Endodermal cell (in vitro differentiated cells): ENCODE measurements around the gene SSBP4. TPM values are rescaled to one million over a fixed set of nuclear protein-coding genes. Genes with fewer than 3 reads are reported as not detected.

Source experiments
- DNase-seq: peaks from one replicate; pipeline ENCODE4 v3.0.0-alpha.2; 2017
- H3K27ac ChIP-seq: 2 replicates; pipeline ENCODE4 v1.5.1; 2013; ENCODE audit warnings: mild to moderate bottlenecking, low read depth, low read length, moderate library complexity
- H3K27me3 ChIP-seq: 2 replicates; pipeline ENCODE4 v1.6.1; 2013; ENCODE audit warnings: mild to moderate bottlenecking, low read length, moderate library complexity; ENCODE audit not compliant: insufficient read depth, control insufficient read depth, poor library complexity, severe bottlenecking
- H3K36me3 ChIP-seq: 2 replicates; pipeline ENCODE4 v1.7.0; 2013; ENCODE audit warnings: mild to moderate bottlenecking, low read length, moderate library complexity; ENCODE audit not compliant: control insufficient read depth, insufficient read depth
- H3K4me1 ChIP-seq: one replicate; pipeline ENCODE4 v1.7.0; 2013; ENCODE audit warnings: low read length; ENCODE audit not compliant: control insufficient read depth, insufficient read depth
- H3K4me3 ChIP-seq: 2 replicates; pipeline ENCODE4 v1.5.1; 2013; ENCODE audit warnings: mild to moderate bottlenecking, low read length, moderate library complexity
- H3K9ac ChIP-seq: 2 replicates; pipeline ENCODE4 v1.6.1; 2013; ENCODE audit warnings: mild to moderate bottlenecking, low read length, moderate library complexity; ENCODE audit not compliant: poor library complexity, severe bottlenecking; ENCODE audit errors: extremely low read depth
- H3K9me3 ChIP-seq: 2 replicates; pipeline ENCODE4 v1.6.1; 2013; ENCODE audit warnings: mild to moderate bottlenecking, low read length, moderate library complexity; ENCODE audit not compliant: control insufficient read depth
- H3K27ac Mint-ChIP-seq: 2 replicates; pipeline ENCODE4 v1.8.0; 2020; ENCODE audit warnings: mixed read lengths
- H3K27me3 Mint-ChIP-seq: 2 replicates; pipeline ENCODE4 v1.8.0; 2021; ENCODE audit warnings: mild to moderate bottlenecking, mixed read lengths; ENCODE audit not compliant: insufficient read depth
- H3K36me3 Mint-ChIP-seq: 2 replicates; pipeline ENCODE4 v1.8.0; 2020; ENCODE audit warnings: low read depth, mixed read lengths
- H3K4me1 Mint-ChIP-seq: 2 replicates; pipeline ENCODE4 v1.8.0; 2020; ENCODE audit warnings: mixed read lengths
- H3K4me3 Mint-ChIP-seq: 2 replicates; pipeline ENCODE4 v1.8.0; 2020; ENCODE audit warnings: mild to moderate bottlenecking, moderate library complexity, mixed read lengths
- H3K9me3 Mint-ChIP-seq: 2 replicates; pipeline ENCODE4 v1.8.0; 2020; ENCODE audit warnings: mild to moderate bottlenecking, mixed read lengths
- WGBS, 2 experiments: methylation state at CpG; one replicate each; pipeline versions ENCODE4 v1.1.5 to v1.1.7; 2013; ENCODE audit warnings: missing lambda C conversion rate in 2 of 2, mixed read lengths in 1 of 2; ENCODE audit not compliant: insufficient coverage in 1 of 2, insufficient read length in 1 of 2; 5-methylcytosine and 5-hydroxymethylcytosine counted together
- total RNA-seq, 2 donors: library from RNA; stranded (reverse); fragmentation: NEBNext Ultra II Directional in 1 of 2; extraction: Animal tissue kit (Norgen Biotek cat#: 25700) in 1 of 2; gene quantifications; 2 replicates in 1 of 2; 3 replicates in 1 of 2; pipeline ENCODE4 v1.2.1, GENCODE V29; 2021
- TF ChIP-seq, protein P1 (sequence below): fragments of 200-600 bp; sonication (generic); conservative IDR thresholded peaks from 2 replicates; pipeline ENCODE4 v1.5.0; 2021; ENCODE audit warnings: antibody characterized with exemption, mild to moderate bottlenecking

Gene SSBP4
- total RNA-seq, 2 donors from 2014 or later, result 35.9 to 43.5 TPM

DNA sequence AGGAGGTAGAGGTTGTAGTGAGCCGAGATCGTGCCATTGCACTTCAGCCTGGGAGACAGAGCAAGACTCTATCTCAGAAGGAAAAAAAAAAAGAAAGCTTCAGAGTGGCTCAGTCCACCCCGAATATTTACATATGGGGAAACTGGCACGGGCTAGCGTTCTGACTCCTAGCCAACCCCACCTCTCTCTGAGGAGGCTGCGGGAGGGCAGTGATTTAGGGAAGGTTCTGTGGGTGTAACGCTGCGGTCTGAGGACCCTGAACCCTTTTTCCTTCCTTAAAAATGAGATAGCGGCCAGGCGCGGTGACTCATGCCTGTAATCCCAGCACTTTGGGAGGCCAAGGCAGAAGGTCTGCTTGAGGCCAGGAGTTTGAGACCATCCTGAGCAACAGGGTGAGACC is 26.8 kb upstream of the SSBP4 start:
- no peak overlapping the region for H3K4me3 ChIP-seq
- TF ChIP-seq, protein P1, sequence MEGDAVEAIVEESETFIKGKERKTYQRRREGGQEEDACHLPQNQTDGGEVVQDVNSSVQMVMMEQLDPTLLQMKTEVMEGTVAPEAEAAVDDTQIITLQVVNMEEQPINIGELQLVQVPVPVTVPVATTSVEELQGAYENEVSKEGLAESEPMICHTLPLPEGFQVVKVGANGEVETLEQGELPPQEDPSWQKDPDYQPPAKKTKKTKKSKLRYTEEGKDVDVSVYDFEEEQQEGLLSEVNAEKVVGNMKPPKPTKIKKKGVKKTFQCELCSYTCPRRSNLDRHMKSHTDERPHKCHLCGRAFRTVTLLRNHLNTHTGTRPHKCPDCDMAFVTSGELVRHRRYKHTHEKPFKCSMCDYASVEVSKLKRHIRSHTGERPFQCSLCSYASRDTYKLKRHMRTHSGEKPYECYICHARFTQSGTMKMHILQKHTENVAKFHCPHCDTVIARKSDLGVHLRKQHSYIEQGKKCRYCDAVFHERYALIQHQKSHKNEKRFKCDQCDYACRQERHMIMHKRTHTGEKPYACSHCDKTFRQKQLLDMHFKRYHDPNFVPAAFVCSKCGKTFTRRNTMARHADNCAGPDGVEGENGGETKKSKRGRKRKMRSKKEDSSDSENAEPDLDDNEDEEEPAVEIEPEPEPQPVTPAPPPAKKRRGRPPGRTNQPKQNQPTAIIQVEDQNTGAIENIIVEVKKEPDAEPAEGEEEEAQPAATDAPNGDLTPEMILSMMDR, result no peak
- no peak overlapping the region for H3K27ac Mint-ChIP-seq
- no peak overlapping the region for H3K27ac ChIP-seq
- no peaks in the 10 kb centered on the region for H3K9me3 ChIP-seq
- H3K27me3 ChIP-seq, result peaks cover 16% of the 10 kb centered on the region
- no peaks in the 10 kb centered on the region for H3K9me3 Mint-ChIP-seq
- H3K4me3 Mint-ChIP-seq, result no peak overlapping the region
- no peaks in the 10 kb centered on the region for H3K36me3 ChIP-seq
- peaks cover 33% of the 10 kb centered on the region for H3K27me3 Mint-ChIP-seq
- no peak for DNase-seq
- WGBS, 2 experiments, result 90 to 91% methylated on average over 11 of the region's 11 CpGs
- no peaks in the 10 kb centered on the region for H3K4me1 Mint-ChIP-seq
- H3K36me3 Mint-ChIP-seq, result no peaks in the 10 kb centered on the region
- H3K4me1 ChIP-seq, result no peaks in the 10 kb centered on the region
- no peak overlapping the region for H3K9ac ChIP-seq

DNA sequence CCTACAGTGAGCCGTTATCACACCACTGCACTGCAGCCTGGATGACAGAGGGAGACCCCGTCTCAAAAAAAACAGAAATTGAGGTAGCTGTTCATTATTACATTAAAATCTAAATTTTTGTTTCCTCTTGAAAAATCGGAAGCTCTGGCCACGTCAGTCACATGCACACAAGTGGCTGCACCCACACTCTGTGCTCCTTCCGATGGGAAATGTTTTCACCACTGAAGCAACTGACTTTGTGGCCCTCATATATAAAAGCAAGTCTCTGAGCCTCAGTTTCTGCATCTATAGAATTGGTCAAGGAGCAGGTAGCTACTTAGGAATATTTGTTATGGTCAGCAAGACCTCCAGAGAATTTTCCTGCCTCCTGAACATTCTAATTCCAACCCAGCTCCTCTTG is 26.3 kb upstream of the SSBP4 start:
- H3K27ac ChIP-seq, result no peak overlapping the region
- 97 to 100% methylated on average over 4 to 5 of the region's 5 CpGs for WGBS, 2 experiments
- Mint-ChIP-seq H3K27me3 (peaks cover 32% of the 10 kb centered on the region), H3K4me3 (no peak overlapping the region), H3K9me3 (no peaks in the 10 kb centered on the region), H3K4me1 (no peaks in the 10 kb centered on the region), H3K36me3 (no peaks in the 10 kb centered on the region), H3K27ac (no peak overlapping the region)
- H3K4me3 ChIP-seq, result no peak overlapping the region
- TF ChIP-seq, protein P1, result no peak
- H3K9ac ChIP-seq, result no peak overlapping the region
- H3K4me1 ChIP-seq, result no peaks in the 10 kb centered on the region
- no peaks in the 10 kb centered on the region for H3K9me3 ChIP-seq
- H3K27me3 ChIP-seq, result peaks cover 11% of the 10 kb centered on the region
- no peak for DNase-seq
- no peaks in the 10 kb centered on the region for H3K36me3 ChIP-seq

DNA sequence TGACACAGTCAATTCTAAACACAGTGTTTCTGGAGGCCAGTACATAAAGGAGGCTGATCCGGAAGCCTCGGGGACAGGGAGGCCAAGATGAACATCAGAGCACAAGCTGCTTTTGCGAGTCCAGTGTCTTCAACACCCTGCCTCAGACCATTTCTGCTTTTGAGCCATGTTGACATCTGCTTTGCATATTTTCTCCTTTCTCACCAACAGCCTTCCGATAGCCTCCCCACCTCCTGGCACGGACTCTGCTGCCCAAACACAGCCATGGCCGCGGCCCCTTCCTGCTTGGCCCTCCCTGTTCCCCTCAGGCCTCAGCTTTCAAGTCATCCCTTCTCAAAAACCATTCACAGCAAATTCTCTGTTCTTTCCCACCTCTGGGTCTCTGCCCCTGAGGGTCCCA is 25.4 kb upstream of the SSBP4 start:
- Histone ChIP-seq H3K27ac (no peak overlapping the region), H3K9ac (no peak overlapping the region), H3K4me1 (no peaks in the 10 kb centered on the region), H3K9me3 (no peaks in the 10 kb centered on the region), H3K36me3 (no peaks in the 10 kb centered on the region), H3K27me3 (peaks cover 4% of the 10 kb centered on the region), H3K4me3 (no peak overlapping the region)
- H3K9me3 Mint-ChIP-seq, result no peaks in the 10 kb centered on the region
- DNase-seq, result no peak
- WGBS, 2 experiments, result 92 to 93% methylated on average over 7 of the region's 7 CpGs
- TF ChIP-seq, protein P1, result no peak
- H3K27me3 Mint-ChIP-seq, result peaks cover 29% of the 10 kb centered on the region
- no peak overlapping the region for H3K4me3 Mint-ChIP-seq
- no peaks in the 10 kb centered on the region for H3K36me3 Mint-ChIP-seq
- H3K27ac Mint-ChIP-seq, result no peak overlapping the region
- H3K4me1 Mint-ChIP-seq, result no peaks in the 10 kb centered on the region
